ENCODE measurements around the gene GRAMD2B. TPM values are rescaled to one million over a fixed set of nuclear protein-coding genes. Genes with fewer than 3 reads are reported as not detected.
"Not testable (repeated sequence)": the region's sequence is repeated elsewhere in the genome, so short reads cannot be mapped to it uniquely, and the experiment has no call there.

The GRAMD2B gene
- total RNA-seq, 1 donor from 2014 or later: 10.7 TPM

GRCh38 chr5:126448720-126449119 lies 25.5 kb downstream of the GRAMD2B start:
- no peak for DNase-seq (ENCODE audit: low spot score)

GRCh38 chr5:126449751-126450271 lies 26.6 kb downstream of the GRAMD2B start:
- DNase-seq (ENCODE audit: low spot score): no peak

GRCh38 chr5:126450346-126450745 lies 27.1 kb downstream of the GRAMD2B start:
- DNase-seq (ENCODE audit: low spot score): no peak

- no peak for DNase-seq (ENCODE audit: low spot score)
Measured at GRCh38 chr5:126450907-126451306, 27.7 kb downstream of the GRAMD2B start.

- no peak for DNase-seq (ENCODE audit: low spot score)
Measured at GRCh38 chr5:126452477-126452876, 29.3 kb downstream of the GRAMD2B start.

GRCh38 chr5:126454081-126454480 lies 30.9 kb downstream of the GRAMD2B start:
- DNase-seq (ENCODE audit: low spot score): no peak

- no peak for DNase-seq (ENCODE audit: low spot score)
Measured at GRCh38 chr5:126454535-126454934, 31.3 kb downstream of the GRAMD2B start.

- no peak for DNase-seq (ENCODE audit: low spot score)
Measured at GRCh38 chr5:126455264-126455663, 32.1 kb downstream of the GRAMD2B start.

GRCh38 chr5:126455728-126456127 lies 32.5 kb downstream of the GRAMD2B start:
- no peak for DNase-seq (ENCODE audit: low spot score)

GRCh38 chr5:126456217-126456820 lies 33.1 kb downstream of the GRAMD2B start:
- no peak for DNase-seq (ENCODE audit: low spot score)

- no peak for DNase-seq (ENCODE audit: low spot score)
Measured at GRCh38 chr5:126460459-126460858, 37.2 kb downstream of the GRAMD2B start.

- DNase-seq (ENCODE audit: low spot score): no peak
Measured at GRCh38 chr5:126460977-126461376, 37.8 kb downstream of the GRAMD2B start.

- no peak for DNase-seq (ENCODE audit: low spot score)
Measured at GRCh38 chr5:126461838-126462237, 38.6 kb downstream of the GRAMD2B start.

GRCh38 chr5:126462239-126463014 lies 39.2 kb downstream of the GRAMD2B start:
- no peak for DNase-seq (ENCODE audit: low spot score)

- DNase-seq (ENCODE audit: low spot score): no peak
Measured at GRCh38 chr5:126464016-126464415, 40.8 kb downstream of the GRAMD2B start.

GRCh38 chr5:126464959-126465358 lies 41.8 kb downstream of the GRAMD2B start:
- no peak for DNase-seq (ENCODE audit: low spot score)

- no peak for DNase-seq (ENCODE audit: low spot score)
Measured at GRCh38 chr5:126468091-126468490, 44.9 kb downstream of the GRAMD2B start.

- no peak for DNase-seq (ENCODE audit: low spot score)
Measured at GRCh38 chr5:126469536-126470316, 46.5 kb downstream of the GRAMD2B start.

- not testable (repeated sequence) for DNase-seq (ENCODE audit: low spot score)
Measured at GRCh38 chr5:126470529-126470928, 47.3 kb downstream of the GRAMD2B start.

- no peak for DNase-seq (ENCODE audit: low spot score)
Measured at GRCh38 chr5:126471247-126471646, 48.0 kb downstream of the GRAMD2B start.

GRCh38 chr5:126471875-126472537 lies 48.8 kb downstream of the GRAMD2B start:
- no peak for DNase-seq (ENCODE audit: low spot score)
